Mucosa of descending colon (tissue), 3 donors: Measurements from ENCODE around the gene SPCS2. TPM values are rescaled to one million over a fixed set of nuclear protein-coding genes. Genes with fewer than 3 reads are reported as not detected.

ENCODE experiments used
- ATAC-seq: fragments of 200-7000 bp; cut with Tn5 transposase; one replicate; pipeline ENCODE4 v1.9.1; 2020; ENCODE audit warnings: mild to moderate bottlenecking, moderate library complexity
- DNase-seq, 3 donors: peaks; one replicate each; pipeline ENCODE4 v3.0.0-alpha.2; 2020
- H3K36me3 ChIP-seq: fragments of 200-600 bp; one replicate; pipeline ENCODE4 v1.8.0; 2021; ENCODE audit warnings: low read depth, mild to moderate bottlenecking
- H3K4me1 ChIP-seq: fragments of 200-600 bp; one replicate; pipeline ENCODE4 v1.8.0; 2021; ENCODE audit warnings: low read depth, mild to moderate bottlenecking
- H3K4me3 ChIP-seq: fragments of 200-600 bp; one replicate; pipeline ENCODE4 v1.8.0; 2021; ENCODE audit warnings: mild to moderate bottlenecking
- H3K9me3 ChIP-seq: fragments of 200-600 bp; one replicate; pipeline ENCODE4 v1.8.0; 2021; ENCODE audit warnings: mild to moderate bottlenecking
- intact Hi-C, 2 donors: fragments of 100-400 bp; cut with DNase I in 1 of 2; cut with micrococcal nuclease in 1 of 2; formaldehyde crosslinking; loops; one replicate each; pipeline versions ENCODE4 v1.11.0 to v1.11.1; 2022; cut with DNase I, micrococcal nuclease
- total RNA-seq, 3 donors: library from RNA; stranded (reverse); fragmentation: NEBNext Ultra II Directional in 2 of 3; extraction: Animal tissue kit (Norgen Biotek cat#: 25700) in 2 of 3; gene quantifications; one replicate each; pipeline versions ENCODE4 v1.2.1 to v1.2.4, GENCODE V29; 2021 to 2023
- TF ChIP-seq, protein P1 (sequence below): fragments of 200-600 bp; IDR thresholded peaks from one replicate; pipeline ENCODE4 v1.8.0; 2022; ENCODE audit warnings: antibody characterized with exemption, mild to moderate bottlenecking
- donor health status: DM: no; HTN: no; CAD: no; lungs with moderate emphysema.
- donor health status: DM: no; HTN: no; CAD: no.
- donor health status: DM: no; HTN: yes; CAD: no.

The SPCS2 gene
- total RNA-seq, 3 donors from 2014 or later: 117 to 160 (median 119) TPM

DNA sequence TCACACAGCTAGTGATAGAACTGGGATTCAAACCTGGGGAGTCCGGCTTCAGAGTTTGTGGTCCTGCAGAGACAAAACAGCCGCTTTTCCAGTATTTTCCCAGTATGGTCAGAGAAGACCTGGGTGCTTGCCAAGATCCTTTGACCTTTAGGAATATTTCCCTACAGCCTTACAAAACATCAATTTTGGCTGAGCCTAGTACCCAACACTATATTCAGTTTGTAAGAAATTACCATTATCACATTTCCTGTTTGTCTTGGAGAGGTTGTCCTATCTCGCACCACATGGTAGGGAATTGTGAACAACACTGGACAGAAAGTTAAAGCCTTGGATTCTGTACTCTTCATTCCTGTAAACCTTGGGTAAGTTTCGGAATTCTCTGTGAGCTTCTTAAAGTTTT is 29.0 kb downstream of the SPCS2 start:
- H3K4me3 ChIP-seq: no peak overlapping the region
- ATAC-seq: no peak
- no peak for DNase-seq
- peaks cover 7% of the 10 kb centered on the region for H3K36me3 ChIP-seq
- TF ChIP-seq, protein P1, sequence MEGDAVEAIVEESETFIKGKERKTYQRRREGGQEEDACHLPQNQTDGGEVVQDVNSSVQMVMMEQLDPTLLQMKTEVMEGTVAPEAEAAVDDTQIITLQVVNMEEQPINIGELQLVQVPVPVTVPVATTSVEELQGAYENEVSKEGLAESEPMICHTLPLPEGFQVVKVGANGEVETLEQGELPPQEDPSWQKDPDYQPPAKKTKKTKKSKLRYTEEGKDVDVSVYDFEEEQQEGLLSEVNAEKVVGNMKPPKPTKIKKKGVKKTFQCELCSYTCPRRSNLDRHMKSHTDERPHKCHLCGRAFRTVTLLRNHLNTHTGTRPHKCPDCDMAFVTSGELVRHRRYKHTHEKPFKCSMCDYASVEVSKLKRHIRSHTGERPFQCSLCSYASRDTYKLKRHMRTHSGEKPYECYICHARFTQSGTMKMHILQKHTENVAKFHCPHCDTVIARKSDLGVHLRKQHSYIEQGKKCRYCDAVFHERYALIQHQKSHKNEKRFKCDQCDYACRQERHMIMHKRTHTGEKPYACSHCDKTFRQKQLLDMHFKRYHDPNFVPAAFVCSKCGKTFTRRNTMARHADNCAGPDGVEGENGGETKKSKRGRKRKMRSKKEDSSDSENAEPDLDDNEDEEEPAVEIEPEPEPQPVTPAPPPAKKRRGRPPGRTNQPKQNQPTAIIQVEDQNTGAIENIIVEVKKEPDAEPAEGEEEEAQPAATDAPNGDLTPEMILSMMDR: no peak
- intact Hi-C loops: no loop called here
- no peaks in the 10 kb centered on the region for H3K9me3 ChIP-seq
- no peaks in the 10 kb centered on the region for H3K4me1 ChIP-seq

DNA sequence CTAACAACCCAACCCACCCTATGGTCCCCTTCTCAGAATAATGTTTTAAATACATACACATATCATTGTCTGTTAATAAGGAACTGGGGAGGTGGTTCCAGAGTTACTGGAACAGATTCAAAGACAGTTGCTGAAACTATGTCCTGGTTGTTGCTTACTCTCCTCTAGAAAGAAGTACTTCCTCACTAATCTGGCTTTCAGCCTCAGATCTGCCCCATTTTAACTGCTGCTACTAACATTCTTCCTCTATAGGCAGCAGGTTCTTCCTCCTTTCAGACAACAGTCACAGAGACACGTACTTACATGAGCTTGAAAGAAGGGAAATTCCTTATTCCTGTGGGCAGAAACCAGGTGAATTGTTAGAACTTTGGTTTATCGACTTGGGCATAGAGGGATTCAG is 31.6 kb downstream of the SPCS2 start:
- ATAC-seq (peak; percentile 24), DNase-seq (no peak)
- Histone ChIP-seq H3K4me3 (no peak overlapping the region), H3K4me1 (peaks cover 7% of the 10 kb centered on the region), H3K9me3 (no peaks in the 10 kb centered on the region), H3K36me3 (peaks cover 7% of the 10 kb centered on the region)
- intact Hi-C loops: no loop called here
- TF ChIP-seq, protein P1: no peak

DNA sequence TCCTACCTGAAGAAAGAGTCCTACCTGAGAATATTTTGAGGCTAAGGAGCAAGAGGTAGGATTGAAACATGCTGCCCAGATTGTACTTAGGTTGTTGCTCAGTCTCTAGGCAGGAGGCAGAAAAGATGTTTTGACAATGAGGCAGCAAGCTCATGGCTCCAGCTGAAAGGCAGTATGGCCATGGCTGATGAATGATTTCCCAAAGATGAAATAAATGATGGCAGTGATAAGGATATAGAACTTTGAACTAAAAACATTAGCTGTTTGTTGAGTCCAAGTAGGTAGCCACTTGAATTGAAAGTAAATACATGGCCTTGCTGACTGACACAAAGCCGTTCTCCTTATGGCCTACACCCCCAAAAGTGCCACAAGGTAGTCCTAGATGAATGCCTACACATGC is 32.8 kb downstream of the SPCS2 start:
- Histone ChIP-seq H3K36me3 (peaks cover 7% of the 10 kb centered on the region), H3K4me1 (peaks cover 7% of the 10 kb centered on the region), H3K4me3 (no peak overlapping the region), H3K9me3 (no peaks in the 10 kb centered on the region)
- TF ChIP-seq, protein P1: no peak
- intact Hi-C loops: no loop called here
- ATAC-seq (no peak), DNase-seq (no peak)

DNA sequence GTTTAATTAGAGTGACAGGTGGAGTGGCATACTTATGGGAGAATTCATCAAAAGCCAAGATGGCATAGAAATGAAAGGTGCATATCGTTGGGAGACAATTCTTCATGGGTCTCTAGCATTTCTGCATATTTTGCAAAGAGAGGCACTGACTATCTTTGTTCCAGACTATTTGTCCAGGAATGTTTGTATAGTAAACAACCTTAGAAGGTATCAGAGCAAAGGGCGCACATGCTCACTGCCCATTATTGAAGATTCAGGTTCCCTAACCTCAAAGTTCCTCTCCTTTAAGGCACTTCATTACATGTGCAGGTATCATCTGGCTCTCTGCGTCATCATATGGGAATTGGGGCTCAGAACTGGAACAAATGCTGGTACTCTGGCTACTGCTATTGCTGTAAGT is 35.0 kb downstream of the SPCS2 start:
- intact Hi-C loops: no loop called here

DNA sequence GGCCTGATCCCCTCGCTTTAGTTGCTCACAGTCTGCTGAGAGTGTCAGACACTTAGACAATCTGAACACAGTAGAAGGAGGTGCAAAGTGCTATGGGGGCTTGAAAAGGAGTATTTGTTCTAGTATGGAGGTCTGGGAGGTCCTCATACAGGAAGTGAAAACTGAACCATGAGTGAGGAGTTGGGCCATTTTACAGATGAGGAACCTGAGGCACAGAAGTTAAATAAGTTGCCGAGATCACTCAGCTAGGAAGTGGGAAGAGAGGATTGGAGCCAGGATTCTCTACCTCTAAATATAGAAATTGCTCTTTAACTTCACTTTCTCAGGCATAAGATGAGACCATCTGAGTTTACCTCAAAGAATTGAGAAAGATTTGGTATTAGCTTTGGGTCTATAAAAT is 35.7 kb downstream of the SPCS2 start:
- H3K4me1 ChIP-seq: peaks cover 12% of the 10 kb centered on the region
- intact Hi-C loops: no loop called here
- TF ChIP-seq, protein P1: no peak
- DNase-seq (no peak), ATAC-seq (no peak)
- H3K4me3 ChIP-seq: no peak overlapping the region
- no peaks in the 10 kb centered on the region for H3K9me3 ChIP-seq
- no peaks in the 10 kb centered on the region for H3K36me3 ChIP-seq

More for the DNA sequence above, 35.0 kb downstream of the SPCS2 start:
- ATAC-seq: no peak
- H3K4me1 ChIP-seq: peaks cover 7% of the 10 kb centered on the region
- no peak overlapping the region for H3K4me3 ChIP-seq
- DNase-seq: no peak
- TF ChIP-seq, protein P1: no peak
- H3K36me3 ChIP-seq: no peaks in the 10 kb centered on the region
- H3K9me3 ChIP-seq: no peaks in the 10 kb centered on the region
